Kidney epithelial cell (primary cell): ENCODE results near the gene LBHD2. TPM values are rescaled to one million over a fixed set of nuclear protein-coding genes. Genes with fewer than 3 reads are reported as not detected.

ENCODE experiments used
- DNase-seq: peaks from one replicate; pipeline ENCODE4 v3.0.0-alpha.2; 2010; ENCODE audit warnings: low read depth
- H3K27me3 ChIP-seq: 2 replicates; pipeline ENCODE4 v1.6.0; 2011; ENCODE audit warnings: low read length; ENCODE audit not compliant: control insufficient read depth, insufficient read depth
- H3K36me3 ChIP-seq: 2 replicates; pipeline ENCODE4 v1.5.1; 2011; ENCODE audit warnings: low read length; ENCODE audit not compliant: control insufficient read depth, insufficient read depth
- H3K4me3 ChIP-seq: 2 replicates; pipeline ENCODE4 v1.5.1; 2011; ENCODE audit warnings: low read depth, mild to moderate bottlenecking, control low read depth, low read length
- total RNA-seq: library from RNA; depleted of rRNA; stranded (reverse); fragments of >200 nt; gene quantifications from 2 replicates; pipeline ENCODE4 v1.2.3, GENCODE V29; 2015
- TF ChIP-seq, protein P1 (sequence below): IDR thresholded peaks from 2 replicates; pipeline ENCODE4 v1.5.1; 2011; ENCODE audit warnings: mild to moderate bottlenecking, moderate library complexity, low read length, control low read depth, inconsistent platforms; ENCODE audit not compliant: insufficient read depth, poor library complexity, severe bottlenecking

Gene LBHD2
- total RNA-seq, 1 donor from 2014 or later: not detected

DNA sequence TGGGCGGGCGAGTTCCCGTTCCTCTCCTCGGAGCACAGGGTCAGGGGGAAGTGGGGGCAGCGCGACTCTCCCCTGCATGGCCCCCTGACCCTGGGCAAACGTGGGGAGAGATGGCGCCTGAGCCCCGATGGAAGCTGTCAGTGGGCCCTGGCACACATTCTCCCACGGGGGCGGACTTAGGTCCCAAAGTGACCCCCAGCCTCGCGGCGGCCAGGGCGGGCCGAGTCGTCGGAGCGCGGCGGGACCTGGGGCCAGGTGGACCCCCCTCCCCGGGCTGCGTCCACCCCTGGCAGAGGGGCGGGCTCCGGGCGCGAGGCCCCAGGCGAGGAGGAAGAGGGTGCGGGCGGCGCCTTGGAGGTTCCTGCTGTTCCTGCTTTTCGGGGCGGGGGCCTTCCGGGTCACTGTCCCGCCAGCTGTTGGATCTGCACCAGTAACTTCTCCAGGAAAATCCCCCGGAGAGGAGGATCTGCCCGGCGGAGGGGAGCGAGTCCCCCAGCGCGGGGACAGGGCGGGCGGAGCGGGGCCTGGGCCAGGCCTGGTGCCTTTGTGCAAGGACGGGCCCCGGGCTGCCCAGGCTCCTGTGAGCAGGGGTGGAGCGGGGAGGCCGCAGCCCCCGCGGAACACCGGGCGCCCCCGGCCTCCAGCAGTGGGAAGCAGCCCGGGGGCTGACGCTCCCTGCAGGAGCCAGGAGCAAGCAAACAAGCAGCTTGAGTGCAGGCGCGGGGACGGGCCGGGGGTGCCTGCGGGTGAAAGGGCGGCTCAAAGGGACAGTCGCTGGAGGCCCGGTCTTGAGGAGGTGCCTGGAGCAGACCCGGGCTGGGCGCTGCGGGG is 54.5 kb downstream of the LBHD2 start:
- no peak overlapping the region for H3K4me3 ChIP-seq
- DNase-seq: no peak
- H3K36me3 ChIP-seq: peaks cover 1% of the 10 kb centered on the region
- no peaks in the 10 kb centered on the region for H3K27me3 ChIP-seq
- TF ChIP-seq, protein P1, sequence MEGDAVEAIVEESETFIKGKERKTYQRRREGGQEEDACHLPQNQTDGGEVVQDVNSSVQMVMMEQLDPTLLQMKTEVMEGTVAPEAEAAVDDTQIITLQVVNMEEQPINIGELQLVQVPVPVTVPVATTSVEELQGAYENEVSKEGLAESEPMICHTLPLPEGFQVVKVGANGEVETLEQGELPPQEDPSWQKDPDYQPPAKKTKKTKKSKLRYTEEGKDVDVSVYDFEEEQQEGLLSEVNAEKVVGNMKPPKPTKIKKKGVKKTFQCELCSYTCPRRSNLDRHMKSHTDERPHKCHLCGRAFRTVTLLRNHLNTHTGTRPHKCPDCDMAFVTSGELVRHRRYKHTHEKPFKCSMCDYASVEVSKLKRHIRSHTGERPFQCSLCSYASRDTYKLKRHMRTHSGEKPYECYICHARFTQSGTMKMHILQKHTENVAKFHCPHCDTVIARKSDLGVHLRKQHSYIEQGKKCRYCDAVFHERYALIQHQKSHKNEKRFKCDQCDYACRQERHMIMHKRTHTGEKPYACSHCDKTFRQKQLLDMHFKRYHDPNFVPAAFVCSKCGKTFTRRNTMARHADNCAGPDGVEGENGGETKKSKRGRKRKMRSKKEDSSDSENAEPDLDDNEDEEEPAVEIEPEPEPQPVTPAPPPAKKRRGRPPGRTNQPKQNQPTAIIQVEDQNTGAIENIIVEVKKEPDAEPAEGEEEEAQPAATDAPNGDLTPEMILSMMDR: no peak

DNA sequence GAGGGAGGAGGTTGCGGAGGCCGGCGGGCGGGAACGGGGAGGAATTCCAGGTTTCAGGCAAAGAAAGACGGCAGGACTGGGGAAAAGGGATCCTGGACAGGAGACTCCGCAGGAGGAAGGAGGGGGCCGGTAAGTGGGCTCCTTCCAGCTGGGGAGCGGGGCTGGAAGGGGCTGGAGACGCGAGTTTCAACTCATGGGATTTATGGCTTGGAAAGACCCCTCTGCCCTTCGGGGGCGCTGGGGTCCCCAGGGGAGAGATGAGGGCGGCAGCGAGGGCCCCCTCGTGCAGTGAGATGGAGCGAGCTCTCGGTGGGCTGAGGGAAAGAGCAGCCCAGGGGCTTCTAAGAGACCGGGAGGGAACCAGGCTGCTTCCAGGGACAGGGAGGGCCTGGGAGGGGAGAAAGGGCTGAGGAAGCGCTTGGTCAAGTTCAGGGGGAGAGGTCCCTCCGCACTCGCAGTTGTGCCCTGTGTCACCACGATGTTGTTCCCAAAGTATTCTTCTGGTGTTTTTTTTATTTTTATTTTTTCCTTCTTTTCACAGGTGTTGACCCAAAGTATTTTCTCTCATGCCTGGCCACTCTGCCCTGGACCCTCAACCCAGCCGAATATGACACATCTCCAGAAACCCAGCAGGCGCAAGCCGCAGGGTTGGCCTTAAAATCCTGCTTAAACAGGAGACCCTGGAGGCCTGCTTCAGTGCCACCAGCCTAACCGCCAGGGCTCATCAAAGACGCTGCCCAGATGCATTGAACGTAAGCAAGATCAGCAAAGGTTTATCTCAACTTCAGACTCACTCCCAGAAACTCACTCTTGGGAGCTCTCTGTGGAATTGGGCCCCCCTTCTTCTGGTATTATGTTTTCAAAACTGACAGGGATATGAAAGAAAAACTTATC is 55.4 kb downstream of the LBHD2 start:
- TF ChIP-seq, protein P1: no peak
- Histone ChIP-seq H3K27me3 (no peaks in the 10 kb centered on the region), H3K4me3 (no peak overlapping the region), H3K36me3 (no peaks in the 10 kb centered on the region)
- DNase-seq: no peak

Other genes with a start within 250 kb of the LBHD2 start
- gene AMN, start 161.5 kb upstream of the LBHD2 start, total RNA-seq: 0.54 and 1.2 TPM in 2 replicates
- 147 and 167 TPM in 2 replicates for gene CDC42BPB, start 26.7 kb upstream of the LBHD2 start, total RNA-seq
- 0.34 and 0.46 TPM in 2 replicates for gene EXOC3L4, start 10.5 kb downstream of the LBHD2 start, total RNA-seq
- 152 and 154 TPM in 2 replicates for gene TNFAIP2, start 39.3 kb downstream of the LBHD2 start, total RNA-seq